Hematopoietic multipotent progenitor cell treated with erythropoietin and hydrocortisone succinate and interleukin-3 and kit ligand, for 17 days (in vitro differentiated cells): ENCODE results near the gene BATF2.

Source experiments
- DNase-seq: peaks from one replicate; pipeline ENCODE4 v3.0.0-alpha.2; 2015; ENCODE audit warnings: low spot score

Gene BATF2

DNA sequence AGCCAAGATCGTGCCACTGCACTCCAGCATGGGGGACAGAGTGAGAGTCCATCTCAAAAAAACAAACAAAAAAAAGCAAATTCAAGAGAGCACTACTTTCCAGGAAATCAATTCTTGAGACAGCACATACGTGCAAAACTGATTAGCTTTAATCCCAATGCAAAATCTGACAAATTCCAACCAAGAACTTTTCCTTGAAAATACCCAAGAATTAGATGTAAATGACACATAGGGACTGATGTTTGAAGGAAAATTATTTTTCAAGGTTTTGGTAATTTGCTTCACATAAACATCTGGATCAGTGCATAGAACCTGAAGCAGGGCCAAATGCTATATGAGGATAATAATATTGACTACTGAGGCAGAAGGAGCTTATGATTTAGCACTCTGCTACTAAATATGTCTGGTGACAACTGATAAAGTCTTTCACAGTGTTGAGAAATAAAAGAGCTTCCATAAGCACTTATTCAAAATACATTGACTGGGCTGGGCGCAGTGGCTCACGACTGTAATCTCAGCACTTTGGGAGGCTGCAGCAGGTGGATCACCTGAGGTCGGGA, 33.6 kb downstream of the BATF2 start:
- DNase-seq, result no peak

DNA sequence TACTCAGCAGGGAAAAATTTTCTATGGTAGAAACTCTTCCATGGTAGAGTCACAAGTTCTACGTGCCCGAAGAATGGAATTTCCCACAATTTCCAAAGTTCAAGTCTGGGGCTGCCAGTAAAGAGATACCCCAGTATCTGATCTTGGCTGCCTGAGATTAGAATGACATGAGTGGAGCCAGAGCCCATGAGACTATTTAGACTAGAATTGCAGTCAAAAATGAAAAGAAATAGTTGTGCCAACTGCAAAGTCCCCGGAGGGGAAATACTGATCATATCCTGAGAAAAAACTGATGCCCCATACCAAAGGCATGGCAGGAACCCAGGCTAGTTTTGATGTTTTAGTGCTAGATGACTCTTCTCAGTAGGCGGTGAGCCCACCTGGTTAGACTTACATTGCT, 36.1 kb downstream of the BATF2 start:
- no peak for DNase-seq

DNA sequence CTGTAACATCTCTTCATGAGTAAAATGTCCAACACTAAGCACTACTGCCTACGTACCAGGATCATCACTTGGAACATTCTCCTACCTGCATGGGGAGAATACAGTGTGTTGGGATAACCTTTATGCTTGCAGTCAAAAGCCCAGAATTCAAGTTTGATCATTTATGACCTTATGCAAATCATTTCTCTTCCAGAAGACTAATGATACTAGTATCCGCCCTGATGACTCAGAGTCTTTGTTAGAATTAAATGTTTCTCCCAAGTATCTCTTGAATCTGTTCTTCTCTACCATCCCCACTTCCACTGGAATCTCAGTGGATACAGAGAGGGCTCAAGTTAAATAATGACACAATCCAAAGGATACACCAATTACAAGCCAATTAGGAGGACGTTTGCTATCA, 37.3 kb downstream of the BATF2 start:
- no peak for DNase-seq

DNA sequence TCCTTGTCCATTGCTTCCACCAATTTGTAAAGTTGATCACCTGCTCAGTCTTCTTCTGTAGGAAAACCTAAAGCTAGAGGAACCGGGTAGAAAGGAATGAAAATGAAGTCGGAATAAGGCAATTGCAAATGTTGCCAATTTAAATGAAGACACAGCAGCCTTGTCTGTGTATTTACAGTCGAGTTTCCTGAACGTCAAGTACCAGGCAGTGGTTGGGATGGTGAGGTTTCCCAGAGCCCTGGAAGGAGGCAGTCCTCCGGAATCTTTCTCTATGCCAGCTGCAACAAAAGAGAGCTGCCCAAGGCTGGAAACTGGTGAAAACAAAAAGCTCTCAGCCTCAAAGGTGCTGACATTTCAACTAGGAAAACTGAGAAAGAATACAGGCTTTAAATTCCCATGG, 42.6 kb downstream of the BATF2 start:
- no peak for DNase-seq

DNA sequence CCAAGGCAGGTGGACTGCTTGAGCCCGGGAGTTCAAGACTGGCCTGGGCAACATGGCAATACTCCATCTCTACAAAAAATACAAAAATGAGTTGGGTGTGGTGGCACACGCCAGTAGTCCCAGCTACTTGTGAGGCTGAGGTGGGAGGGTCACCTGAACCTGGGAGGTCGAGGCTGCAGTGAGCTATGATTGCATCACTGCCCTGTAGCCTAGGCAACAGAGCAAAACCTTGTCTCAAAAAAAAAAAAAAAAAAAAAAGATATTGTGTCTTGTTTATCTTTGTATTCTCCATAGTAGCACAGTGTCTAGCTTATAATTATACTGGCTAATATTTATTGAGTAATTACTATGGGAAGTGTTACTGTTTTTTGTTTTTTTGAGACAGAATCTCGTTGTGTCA, 45.2 kb downstream of the BATF2 start:
- DNase-seq, result no peak

DNA sequence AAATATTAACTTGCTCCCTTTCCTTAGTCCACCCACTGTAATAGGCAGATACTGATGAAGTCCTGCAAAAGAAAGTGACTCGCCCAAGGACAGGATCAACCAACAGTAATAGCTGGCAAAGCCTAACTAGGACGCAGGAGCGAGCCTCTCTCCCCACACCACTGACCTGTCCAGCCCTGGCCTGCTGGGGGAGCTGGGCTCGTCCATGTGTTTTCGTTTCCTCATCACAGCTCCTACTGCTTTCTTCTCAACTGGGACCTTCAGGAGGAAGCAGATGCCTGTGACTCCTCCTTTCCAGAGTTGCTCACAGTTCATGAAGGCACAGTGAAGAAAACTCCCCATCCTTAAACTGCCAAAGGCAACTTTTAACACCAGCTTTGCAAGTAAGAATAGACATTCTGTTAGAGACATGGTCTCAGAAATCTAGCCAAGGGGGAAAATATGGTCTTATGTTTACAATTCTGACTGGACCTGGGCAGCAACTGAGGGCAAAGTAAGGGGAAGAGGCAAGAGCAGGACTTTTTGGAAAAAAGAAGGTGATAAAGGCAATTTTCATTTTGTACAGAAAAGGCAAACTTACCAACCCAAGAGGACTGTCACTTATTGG, 49.5 kb downstream of the BATF2 start:
- no peak for DNase-seq
